Activated CD8-positive, alpha-beta memory T cell treated with anti-CD3 and anti-CD28 coated beads, Interleukin-2, amount 50 U/mL, for 1 hour (primary cell): Measurements from ENCODE around the gene BCL11B.

ENCODE experiments used
- DNase-seq: peaks from one replicate; pipeline ENCODE4 v3.0.0-alpha.2; 2020; ENCODE audit errors: extremely low read depth

The BCL11B gene

DNA sequence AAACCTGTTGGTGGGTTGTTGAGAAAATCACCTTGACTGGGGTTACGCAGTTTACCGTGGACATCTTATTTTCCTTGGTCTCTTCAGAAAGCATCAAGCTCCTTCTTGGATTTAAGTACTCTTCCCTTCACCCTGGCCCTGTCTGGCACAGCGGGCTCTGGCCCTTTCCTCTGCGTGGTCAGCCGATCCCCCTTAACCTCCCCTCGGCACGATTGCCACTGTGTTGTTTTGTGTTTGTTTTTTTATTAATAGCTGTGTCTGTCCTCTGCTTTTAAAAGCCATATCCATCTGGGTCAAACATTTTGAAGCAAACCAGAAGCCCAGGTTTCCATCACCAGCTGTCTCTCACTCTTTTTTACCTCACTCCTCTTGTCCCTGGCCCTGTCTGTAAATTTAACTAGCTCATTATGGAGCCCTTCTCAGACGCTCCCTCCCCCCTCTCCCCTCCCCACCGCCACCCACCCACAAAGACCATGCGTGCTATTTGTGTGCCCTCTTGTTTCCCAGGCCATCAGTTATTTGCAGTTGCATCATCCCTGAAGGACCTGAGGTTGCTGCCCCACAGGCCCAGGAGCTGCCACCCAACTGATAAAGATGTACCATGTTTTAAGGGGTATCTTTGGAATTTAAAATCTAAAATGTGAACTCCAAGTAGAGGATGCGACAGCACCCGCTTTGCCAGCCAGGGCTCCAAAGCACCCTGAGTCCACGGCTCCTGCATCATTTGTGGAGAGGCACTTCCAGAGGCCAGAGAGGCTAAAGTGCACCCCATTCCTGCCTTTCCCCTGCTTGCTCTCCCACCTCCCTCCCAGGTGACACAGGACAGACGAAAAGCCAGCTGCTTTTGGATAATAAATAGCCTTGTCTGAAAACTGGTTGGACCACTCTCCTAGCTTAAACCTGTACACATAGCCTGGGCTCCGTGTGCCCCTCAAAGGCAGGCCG lies 3.9 kb downstream of the BCL11B start:
- DNase-seq = no peak

DNA sequence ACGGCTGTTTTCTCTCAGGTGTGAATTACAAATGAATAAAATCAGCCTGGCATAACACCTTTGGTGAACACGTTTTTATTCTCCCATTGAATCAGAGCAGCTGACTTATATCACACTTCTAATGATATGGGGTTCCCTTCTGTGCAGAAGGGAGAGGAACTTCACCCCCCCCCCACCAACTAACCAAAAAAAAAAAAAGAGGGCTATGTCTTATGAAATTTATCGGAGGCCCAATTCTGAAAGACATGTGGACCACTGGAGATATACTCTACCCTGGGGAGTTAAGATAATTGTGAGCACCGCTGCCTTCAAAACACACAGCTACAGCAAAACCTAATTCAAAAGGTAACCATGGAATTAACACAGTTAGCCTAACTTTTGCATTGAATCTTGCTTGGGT lies 4.6 kb downstream of the BCL11B start:
- no peak for DNase-seq

DNA sequence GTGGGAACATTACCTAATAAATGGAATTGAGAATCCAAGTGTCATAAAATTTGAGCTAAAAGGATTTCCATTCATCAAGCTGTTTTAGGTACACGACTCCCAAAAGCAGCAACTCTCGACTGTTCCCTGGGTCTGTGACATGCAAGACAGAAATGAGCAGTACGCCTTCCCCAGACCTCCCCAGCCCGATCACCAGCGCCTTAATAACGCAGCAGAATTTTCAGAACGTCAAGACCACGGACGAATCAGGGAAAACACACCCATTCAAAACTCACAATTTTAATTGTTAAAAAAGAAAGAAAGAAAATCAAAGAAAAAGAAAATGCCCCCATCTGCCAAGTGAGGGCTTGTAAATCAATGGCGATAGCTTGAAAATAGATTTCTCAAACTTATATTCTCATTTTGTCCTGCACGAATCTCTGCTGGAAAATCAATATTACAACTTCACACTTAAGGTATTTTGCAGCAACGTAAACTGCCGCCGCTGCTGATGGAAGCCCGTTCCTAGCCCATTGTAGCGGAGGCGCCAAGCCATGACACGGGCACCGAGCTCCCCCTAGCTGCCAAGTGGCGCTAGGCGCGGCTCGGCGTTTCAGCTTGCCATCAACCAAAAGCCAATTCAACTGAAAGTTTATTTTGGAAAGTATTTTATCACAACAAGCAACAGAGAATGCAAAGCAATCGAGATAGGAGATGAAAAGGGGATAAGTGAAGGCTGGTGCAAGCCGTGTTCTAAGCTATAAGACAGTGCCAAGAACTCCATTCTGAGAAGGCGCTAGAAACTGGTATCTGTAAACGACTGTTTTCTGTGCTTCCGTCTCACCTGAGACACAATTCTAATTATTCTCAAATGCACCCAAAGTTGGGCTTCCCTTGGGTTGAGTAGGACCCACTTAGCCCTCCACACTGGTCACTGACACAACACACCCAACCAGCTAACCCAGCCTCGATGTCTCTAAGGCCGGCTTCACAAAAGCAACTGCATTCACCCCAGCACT lies 5.5 kb downstream of the BCL11B start:
- peak; percentile 79 for DNase-seq

DNA sequence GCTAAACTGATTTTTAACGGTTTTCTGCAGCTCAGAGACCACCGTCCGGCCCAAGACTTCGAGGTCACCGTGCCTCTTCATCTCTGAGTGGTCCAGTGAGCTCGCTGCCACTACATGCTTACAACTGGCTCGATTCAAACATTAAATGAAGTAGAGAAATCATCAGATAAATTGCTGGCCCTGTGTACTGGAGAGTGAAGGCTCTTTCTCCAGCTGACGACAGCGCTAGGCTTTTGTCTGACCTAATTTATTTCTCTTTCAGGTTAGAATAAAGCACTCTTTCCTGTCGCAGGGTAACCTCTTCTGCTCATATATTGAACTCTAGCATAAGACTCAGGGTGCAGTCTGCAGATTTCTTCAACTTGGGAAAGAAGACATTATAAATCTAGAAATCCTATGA lies 6.4 kb downstream of the BCL11B start:
- DNase-seq = no peak

DNA sequence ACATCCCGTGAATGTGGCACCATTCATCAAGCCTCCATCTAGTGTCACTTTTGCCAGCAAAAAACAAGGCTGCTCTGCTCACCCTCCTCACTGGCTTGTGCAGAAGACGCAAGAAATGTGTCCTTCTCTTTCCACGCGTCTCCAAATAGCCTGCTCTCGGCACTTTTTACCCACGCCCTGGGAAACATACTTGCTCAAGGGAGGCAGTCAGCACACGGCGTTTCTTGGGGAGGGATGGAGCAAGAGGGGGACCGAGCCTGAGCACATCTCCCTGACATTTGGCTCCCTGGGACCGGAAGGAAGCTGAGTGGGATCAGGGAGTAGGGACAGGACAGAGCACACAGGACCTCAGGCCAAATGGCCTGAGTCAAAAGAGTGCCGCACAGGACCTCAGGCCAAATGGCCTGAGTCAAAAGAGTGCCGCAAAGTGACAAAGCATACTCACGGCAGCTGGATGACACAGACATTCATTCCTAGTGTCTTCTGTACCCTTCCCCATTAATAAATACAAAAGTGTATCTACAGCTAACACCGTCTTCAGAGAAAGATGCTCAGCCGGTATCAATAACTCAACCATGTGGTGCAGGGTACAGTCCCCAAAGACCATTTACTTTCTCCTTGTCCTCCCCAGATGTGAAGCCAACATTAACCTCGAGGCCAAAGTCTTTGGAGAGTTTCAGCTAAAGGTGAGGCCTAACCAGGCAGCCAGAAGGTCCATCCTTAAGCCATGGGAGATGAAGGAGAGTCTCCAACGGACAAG lies 7.1 kb downstream of the BCL11B start:
- DNase-seq = no peak

DNA sequence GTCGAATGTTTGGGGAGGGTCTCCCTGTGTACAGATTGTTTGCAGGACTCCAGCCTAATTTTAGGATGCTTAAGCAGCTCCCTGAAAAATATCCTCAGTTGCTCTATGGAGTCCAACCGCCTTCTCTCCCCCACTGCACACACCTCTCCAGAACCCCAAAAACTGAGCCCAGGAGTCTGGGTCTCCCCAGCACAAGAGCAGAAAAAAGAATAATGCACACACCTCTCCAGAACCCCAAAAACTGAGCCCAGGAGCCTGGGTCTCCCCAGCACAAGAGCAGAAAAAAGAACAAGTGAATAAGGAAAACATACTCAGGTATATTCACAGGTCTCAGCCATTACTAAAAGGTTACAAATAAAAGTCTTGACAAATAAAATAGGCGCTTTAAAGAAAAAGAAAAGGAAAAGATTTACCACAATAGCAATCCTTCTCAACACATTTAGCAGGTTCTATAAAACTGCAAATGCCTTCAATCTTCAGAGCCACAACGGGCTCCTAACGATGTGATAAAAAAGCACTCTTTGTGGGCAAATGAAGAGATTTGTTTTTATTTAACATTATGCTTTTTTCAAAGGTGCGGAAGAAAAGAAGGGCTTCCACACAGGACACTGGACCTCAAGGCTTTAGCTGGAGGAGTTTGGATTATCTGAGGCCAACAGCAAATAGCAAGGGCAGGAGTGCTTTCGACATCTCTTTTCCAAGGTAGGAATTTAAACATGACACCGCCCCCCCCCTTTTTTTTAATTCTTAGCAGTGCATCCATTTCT lies 8.2 kb downstream of the BCL11B start:
- no peak for DNase-seq

DNA sequence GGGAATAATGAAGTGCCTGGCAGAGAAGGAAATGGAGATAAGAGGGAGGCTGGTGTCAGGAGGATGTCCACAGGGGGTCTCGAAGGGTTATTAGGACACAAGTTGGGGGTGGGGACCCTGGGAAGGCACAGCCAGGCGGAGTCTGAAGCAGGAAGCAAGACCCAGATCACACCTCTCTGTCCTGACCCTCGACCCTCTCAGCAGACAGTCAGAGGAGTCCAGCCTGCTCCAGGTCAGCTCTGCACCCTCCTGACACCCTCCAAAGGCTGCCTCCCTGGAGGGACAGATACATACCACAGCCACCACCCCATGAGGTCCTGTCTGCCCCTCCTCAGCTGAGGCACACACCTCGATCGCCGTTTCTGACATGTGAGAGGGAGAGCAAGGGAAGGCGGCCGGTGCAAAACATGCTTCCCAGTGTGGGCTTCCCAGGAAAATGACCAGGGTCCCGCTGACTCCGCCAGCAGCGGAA lies 9.0 kb downstream of the BCL11B start:
- DNase-seq = no peak

DNA sequence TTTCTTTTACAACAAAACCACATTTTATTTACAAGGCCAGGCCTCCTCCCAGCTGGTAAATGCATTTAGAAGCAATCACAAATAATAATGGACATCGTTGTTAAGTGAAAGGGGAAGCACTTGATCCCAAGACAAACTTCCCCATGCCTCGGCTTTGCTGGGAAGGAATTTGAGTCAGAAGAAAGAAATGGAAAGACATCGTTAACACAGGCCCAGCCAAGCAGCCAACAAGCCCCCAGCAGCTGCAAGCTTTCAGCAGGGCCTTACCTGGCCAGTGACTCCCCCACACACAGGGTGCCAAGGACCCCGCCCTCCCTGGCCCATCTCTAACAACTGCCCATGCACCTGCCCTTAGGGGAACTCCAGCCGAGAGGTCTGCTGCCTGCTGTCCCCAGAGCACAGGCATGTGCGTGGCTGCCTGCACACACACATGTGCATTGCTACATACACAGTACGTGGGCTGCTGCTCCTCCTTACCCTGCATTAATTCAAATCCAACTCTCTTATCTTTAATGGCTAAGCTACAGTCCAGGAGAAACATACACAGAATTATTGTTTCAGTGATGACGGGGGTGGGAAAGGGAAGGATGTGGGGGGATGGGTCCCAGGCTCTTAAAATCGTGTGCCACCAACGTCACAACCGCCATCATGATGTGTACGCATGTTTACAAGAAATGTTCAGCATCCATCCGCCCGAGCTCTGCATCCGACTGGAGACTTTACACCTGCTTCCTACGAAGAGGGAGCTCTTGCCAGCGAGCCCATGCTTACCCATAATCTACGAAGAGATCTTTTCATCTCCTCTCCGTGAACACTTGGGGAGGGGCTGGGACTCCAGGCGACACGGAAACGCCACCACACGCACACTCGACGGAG lies 9.8 kb downstream of the BCL11B start:
- peak; percentile 84 for DNase-seq

DNA sequence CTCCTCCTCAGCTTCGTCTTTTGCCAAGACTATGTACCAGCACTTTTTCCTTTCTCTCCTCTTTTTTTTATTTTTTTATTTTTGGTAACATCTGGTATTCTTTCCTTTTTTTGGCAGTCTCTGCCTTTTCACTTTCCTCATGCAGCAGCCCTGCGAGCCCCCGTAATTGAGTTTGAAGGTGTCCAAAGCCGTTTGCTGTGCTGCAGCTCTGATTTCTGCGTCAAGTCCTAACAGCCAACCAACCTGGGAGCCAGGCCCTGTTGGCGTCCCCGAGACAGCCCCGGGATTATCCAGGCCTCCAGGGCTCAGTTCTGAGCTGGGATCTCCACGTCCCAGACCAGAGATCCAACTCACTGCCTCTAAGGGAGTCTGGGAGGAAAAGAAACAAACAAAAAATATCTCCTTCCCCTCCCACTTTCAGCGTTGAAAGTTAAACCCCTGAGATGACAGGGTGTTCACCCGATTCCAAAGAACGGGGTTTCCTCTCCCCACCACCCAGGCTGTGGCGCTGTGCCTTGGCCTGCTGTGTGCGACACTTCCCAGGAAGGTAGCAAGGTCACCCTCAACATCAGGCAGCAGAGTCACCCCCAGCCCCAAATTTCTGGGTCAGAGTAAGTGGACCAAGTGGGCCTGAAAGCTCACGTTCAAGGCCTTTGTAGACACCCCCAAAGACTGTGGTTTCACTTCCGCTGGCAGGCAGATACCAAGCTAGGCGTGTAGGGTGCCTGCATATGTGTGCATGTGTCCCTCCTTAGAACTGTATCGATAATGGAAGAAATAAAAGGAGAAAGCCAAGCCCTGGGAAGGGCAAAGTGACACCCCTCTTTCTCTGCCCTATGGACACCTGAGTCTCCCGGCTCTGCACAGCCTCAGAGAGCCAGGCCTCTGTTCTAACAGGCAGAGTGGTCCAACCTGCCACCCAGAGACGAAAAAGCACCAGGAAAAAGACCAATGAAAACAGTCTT lies 11.1 kb downstream of the BCL11B start:
- no peak for DNase-seq

DNA sequence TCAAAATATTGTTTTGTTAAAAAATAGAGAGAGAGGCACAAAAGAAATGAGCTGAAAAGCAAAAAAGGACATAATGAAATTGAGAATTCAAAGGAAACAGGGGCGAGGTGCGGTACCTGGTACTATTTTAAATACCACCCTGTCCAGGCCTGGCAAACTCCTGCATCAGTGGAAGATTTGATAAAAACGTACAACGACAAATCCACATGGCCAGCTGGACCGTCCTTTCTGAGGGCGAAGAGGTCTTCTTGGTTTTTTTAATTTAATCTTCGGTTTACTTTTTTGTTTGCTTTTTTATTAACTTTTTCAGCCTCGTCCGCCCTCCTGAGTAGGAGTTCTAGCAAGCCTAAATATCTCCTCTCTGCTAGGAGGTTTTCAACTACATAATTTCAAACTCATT lies 11.9 kb downstream of the BCL11B start:
- DNase-seq = no peak

DNA sequence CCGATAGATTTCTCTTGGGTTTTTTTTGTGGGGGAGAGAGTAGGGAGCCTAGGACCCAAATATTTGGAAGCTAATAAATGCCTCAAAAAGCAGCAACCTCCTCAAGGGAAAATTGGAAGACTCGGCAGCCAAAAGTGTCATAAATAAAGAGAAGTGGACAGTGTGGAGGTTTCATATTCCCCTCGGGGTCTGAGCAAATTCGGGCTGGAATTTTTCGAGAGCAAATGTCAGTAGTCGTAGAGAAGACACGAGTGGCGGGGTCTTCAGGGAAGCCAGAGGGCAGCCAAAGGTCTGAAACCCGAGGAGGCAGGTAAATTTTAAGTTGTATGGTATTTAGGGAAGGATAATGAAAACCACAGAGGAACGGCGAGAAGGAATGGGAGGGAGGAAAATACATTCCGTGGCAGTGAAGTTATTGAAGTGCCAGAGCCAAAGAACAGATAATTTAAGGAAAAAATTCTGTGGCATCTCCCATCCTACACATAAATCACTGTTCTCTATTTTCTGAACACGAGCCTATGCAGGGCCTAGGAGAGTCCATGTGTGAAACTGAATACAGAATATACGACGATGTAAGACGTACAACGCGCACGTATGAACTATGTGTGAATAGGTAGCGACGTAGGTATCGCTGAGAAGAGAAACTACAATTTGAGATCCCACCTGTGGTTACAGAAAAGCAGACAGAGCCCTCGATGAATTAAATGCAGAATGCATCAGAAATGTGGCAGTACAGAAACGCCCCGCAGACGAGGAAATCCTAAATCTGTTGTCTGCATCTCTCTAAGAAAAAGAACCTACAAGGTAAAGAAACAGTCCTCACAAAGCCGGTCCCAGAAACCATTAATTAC lies 12.9 kb downstream of the BCL11B start:
- no peak for DNase-seq

DNA sequence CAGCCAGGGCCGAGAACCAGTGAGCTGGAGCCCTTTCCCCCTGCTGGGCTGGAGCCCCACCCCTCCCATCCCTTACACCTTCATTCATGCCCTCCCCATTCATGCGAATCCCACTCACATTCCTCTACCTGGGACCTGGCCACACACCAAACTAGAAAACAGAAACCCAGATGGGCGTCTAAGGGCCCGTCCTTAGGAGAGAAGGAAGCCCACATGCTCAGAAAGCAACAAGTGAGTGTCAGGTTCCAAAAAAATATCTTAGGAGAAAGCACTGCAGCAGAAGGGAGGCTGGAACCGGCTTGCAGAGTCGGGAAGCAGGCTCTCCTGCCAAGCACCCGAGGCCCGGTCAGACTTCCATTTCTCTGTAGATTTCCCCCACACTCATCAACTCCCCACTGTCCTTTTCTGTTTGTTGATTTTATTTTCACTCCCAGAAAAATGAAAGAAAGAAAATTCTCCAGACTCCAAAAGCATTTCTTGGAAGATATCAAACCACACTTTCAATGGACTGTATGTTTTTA lies 13.6 kb downstream of the BCL11B start:
- no peak for DNase-seq

DNA sequence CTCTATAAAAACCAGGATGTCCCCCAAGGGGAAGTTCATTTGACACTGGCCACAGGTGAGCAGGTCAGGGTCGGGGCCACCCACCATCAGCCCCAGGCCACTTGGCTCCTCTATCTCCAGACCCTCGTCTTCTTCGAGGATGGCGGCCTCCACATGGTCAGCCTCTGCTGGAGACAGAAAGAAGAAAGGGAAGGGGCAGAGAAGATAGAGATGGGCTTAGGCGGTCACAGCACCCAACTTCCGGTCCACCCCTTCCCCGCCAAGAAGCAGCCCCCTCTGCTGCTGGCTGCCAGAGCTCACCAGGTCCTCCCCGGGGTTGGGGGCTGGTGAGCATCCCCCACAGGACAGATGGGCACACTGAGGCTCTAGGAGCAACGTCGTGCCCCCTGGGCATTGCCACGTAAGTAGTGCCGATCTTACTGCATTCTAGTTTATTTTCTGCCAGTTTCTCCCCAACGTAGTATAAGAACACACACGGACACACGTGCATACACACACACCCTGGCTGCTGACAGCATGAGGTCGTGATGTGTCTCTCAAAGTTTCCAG lies 14.2 kb downstream of the BCL11B start:
- no peak for DNase-seq

DNA sequence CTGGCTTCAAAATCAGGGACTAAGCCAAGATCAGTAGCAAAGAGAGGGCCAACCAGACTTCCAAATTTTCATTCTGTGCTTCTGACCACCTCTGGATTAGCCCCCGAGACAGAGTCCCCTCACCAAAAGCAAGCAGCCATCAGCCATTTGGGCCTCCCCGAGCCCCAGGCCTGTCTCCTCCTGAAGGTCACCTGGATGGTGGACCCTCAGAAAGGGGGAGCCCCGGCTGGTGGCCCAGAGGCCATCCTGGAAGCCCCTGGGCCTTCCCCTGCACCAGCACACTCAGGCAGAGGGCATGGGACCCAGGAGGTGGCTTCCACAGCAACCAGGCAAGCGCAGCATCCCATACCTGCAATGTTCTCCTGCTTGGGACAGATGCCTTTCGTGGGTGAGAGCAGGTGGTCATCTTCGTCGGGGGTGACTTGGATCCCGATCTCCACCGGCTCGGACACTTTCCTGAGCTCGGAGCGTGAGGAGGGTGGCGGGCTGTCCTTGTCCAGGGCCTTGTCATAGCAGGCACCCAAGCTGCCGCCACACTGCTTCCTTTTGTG lies 14.8 kb downstream of the BCL11B start:
- no peak for DNase-seq

DNA sequence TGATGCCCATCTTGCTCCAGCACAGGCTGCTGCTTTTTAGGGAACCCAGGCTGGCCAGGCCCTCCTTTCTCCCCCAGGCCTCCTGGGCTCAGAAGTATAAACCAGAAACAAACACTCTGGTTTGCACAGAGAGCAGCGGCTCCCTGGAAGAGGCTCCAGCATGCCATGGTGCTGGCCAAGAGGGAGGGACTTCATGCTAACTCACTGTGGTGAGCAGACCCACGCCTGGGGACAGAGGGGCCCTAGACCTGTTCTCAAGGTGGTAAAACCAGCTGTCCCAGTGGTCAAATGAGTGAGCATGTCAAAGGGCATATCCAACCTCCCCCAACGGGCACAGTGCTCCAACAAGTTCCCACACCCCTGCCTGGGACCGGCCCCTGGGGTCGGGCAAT lies 15.5 kb downstream of the BCL11B start:
- no peak for DNase-seq

DNA sequence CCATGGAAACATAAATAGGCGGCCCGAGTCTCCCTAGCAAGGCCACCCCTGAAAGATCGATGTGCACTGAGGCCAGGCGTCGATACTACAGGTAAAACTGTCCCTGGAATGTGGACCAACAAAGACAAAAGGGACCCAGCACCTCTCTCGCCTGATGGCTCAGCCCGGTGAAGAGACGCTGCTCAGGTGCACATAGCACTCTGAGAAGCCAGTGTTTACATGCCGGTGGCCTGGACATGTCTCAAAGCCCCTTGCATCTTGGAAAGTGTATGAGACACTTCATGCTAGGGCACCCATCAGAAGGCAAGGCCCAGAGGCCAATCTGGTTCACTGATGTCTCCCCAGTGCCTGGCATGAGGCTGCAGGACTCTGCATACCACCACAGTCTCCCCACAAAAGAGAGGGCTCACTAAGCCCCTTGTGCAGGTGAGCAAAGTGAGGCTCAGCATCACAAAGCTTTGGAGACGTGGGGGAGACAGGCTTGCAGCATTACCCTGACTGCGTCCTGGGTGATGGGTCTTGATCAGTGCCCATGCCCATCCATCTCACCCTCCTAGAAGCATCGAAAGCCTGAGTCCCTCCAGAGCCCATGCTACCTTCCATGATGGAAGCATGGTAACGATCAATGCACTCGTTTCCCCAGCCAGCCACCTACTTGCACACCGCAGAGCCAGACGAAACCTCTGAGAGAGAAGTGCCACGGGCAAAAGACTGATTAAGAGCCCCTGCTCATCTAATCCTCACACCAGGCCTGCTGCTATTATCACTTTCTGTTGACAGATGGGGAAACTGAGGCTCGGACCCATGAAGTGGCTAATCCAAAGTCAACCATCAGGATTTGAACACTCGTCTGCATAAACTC lies 16.1 kb downstream of the BCL11B start:
- no peak for DNase-seq
